SU-DHL-6 (cell line): ENCODE results near the gene NRF1.
"Not testable (repeated sequence)": the region's sequence is repeated elsewhere in the genome, so short reads cannot be mapped to it uniquely, and the experiment has no call there.

ENCODE experiments used
- H2AFZ ChIP-seq: fragments of 200-600 bp; sonication (generic); 2 replicates; pipeline ENCODE4 v1.6.1; 2014; ENCODE audit warnings: low read depth, mild to moderate bottlenecking, moderate library complexity, mixed read lengths, antibody characterized with exemption, low read length; ENCODE audit not compliant: severe bottlenecking
- H3F3A ChIP-seq: fragments of 200-600 bp; shearing (Covaris generic); 2 replicates; pipeline ENCODE4 v1.6.0; 2016; ENCODE audit warnings: antibody characterized with exemption, mild to moderate bottlenecking; ENCODE audit not compliant: insufficient read depth
- H3K27ac ChIP-seq: fragments of 200-600 bp; sonication (generic); 2 replicates; pipeline ENCODE4 v1.5.1; 2016; ENCODE audit warnings: low read depth, mild to moderate bottlenecking, low read length, moderate library complexity, mixed read lengths
- H3K27me3 ChIP-seq: fragments of 200-600 bp; sonication (generic), shearing (Covaris generic); 2 replicates; pipeline ENCODE4 v1.6.0; 2014; ENCODE audit warnings: mild to moderate bottlenecking, low read length
- H3K36me3 ChIP-seq: fragments of 200-600 bp; sonication (generic); 2 replicates; pipeline ENCODE4 v1.6.1; 2014; ENCODE audit warnings: mild to moderate bottlenecking, low read length, mixed read lengths
- H3K4me2 ChIP-seq: fragments of 300-600, 200-600 bp; shearing (Covaris generic), sonication (generic); 2 replicates; pipeline ENCODE4 v1.6.0; 2014; ENCODE audit warnings: low read length, low read depth, mild to moderate bottlenecking; ENCODE audit not compliant: poor library complexity, severe bottlenecking
- H3K4me3 ChIP-seq: fragments of 200-600 bp; sonication (generic); 2 replicates; pipeline ENCODE4 v1.5.1; 2014; ENCODE audit warnings: antibody characterized with exemption, low read length, mild to moderate bottlenecking, mixed read lengths; ENCODE audit not compliant: insufficient read depth, poor library complexity, severe bottlenecking
- H3K79me2 ChIP-seq: fragments of 200-600 bp; sonication (generic); 2 replicates; pipeline ENCODE4 v1.6.1; 2014; ENCODE audit warnings: mild to moderate bottlenecking, low read length, moderate library complexity; ENCODE audit not compliant: insufficient read depth
- H3K9ac ChIP-seq: fragments of 200-600 bp; sonication (generic); 2 replicates; pipeline ENCODE4 v1.7.0; 2014; ENCODE audit warnings: mild to moderate bottlenecking, low read length
- H3K9me2 ChIP-seq: fragments of 200-600 bp; sonication (generic); replicated peaks from 2 replicates; pipeline ENCODE4 v1.6.1; 2014; ENCODE audit warnings: low read length; ENCODE audit not compliant: insufficient read depth
- H3K9me3 ChIP-seq: fragments of 200-600 bp; sonication (generic); 2 replicates; pipeline ENCODE4 v1.6.1; 2014; ENCODE audit warnings: low read length, mixed read lengths; ENCODE audit not compliant: insufficient read depth
- H4K20me1 ChIP-seq: fragments of 200-600 bp; sonication (generic); 2 replicates; pipeline ENCODE4 v1.6.1; 2014; ENCODE audit warnings: low read depth, mild to moderate bottlenecking, antibody characterized with exemption, low read length, moderate library complexity, mixed read lengths
- EZH2phosphoT487 ChIP-seq: fragments of 200-600 bp; sonication (generic), shearing (Covaris generic); conservative IDR thresholded peaks from 2 replicates; pipeline ENCODE4 v1.6.1; 2018; ENCODE audit warnings: mild to moderate bottlenecking, antibody characterized with exemption, low read length, moderate library complexity, mixed read lengths
- TF ChIP-seq, protein P1 (sequence below): fragments of 200-600 bp; sonication (generic); IDR thresholded peaks from one replicate; pipeline ENCODE4 v1.5.1; 2017; ENCODE audit warnings: antibody characterized with exemption, mild to moderate bottlenecking, low read length, moderate library complexity; ENCODE audit not compliant: insufficient read depth, poor library complexity, severe bottlenecking

The NRF1 gene

DNA sequence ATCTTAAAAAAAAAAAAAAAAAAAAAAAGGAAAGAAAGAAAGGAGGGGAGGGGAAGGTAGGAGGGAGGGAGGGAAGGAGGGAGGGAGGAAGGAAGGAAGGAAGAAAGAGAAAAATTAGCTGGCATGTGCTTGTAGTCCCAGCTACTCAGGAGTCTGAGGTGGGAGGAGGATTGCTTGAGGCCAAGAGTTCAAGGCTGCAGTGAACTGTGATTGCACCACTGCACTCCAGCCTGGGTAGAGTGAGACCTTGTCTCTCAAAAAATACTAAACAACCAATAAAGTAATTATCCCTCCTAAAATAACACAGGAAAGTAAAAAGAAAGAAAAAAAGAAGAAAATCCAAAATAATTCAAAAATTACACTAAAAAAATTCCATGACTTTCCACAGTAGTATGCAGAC, 13.8 kb upstream of the NRF1 start:
- no peaks in the 10 kb centered on the region for H3K79me2 ChIP-seq
- no peaks in the 10 kb centered on the region for H3K9me2 ChIP-seq

GRCh38 chr7:129599174-129599573, 12.3 kb upstream of the NRF1 start:
- H3K9me2 ChIP-seq: no peaks in the 10 kb centered on the region
- no peak overlapping the region for H3K4me2 ChIP-seq
- H3K79me2 ChIP-seq: no peaks in the 10 kb centered on the region
- H2AFZ ChIP-seq: no peak overlapping the region
- H3K27ac ChIP-seq: no peak overlapping the region
- H4K20me1 ChIP-seq: no peaks in the 10 kb centered on the region
- H3K4me3 ChIP-seq: no peak overlapping the region
- no peaks in the 10 kb centered on the region for H3K36me3 ChIP-seq
- no peaks in the 10 kb centered on the region for H3K9me3 ChIP-seq
- H3K9ac ChIP-seq: no peak overlapping the region
- H3F3A ChIP-seq: no peaks in the 10 kb centered on the region
- TF ChIP-seq, protein P1, sequence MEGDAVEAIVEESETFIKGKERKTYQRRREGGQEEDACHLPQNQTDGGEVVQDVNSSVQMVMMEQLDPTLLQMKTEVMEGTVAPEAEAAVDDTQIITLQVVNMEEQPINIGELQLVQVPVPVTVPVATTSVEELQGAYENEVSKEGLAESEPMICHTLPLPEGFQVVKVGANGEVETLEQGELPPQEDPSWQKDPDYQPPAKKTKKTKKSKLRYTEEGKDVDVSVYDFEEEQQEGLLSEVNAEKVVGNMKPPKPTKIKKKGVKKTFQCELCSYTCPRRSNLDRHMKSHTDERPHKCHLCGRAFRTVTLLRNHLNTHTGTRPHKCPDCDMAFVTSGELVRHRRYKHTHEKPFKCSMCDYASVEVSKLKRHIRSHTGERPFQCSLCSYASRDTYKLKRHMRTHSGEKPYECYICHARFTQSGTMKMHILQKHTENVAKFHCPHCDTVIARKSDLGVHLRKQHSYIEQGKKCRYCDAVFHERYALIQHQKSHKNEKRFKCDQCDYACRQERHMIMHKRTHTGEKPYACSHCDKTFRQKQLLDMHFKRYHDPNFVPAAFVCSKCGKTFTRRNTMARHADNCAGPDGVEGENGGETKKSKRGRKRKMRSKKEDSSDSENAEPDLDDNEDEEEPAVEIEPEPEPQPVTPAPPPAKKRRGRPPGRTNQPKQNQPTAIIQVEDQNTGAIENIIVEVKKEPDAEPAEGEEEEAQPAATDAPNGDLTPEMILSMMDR: no peak
- TF ChIP-seq EZH2phosphoT487: no peak
- no peaks in the 10 kb centered on the region for H3K27me3 ChIP-seq

More for the DNA sequence above, 13.8 kb upstream of the NRF1 start:
- Histone ChIP-seq H3K9ac (no peak overlapping the region), H4K20me1 (no peaks in the 10 kb centered on the region), H3K36me3 (no peaks in the 10 kb centered on the region), H3K4me3 (no peak overlapping the region), H3K27ac (no peak overlapping the region), H3F3A (no peaks in the 10 kb centered on the region), H3K9me3 (no peaks in the 10 kb centered on the region), H3K4me2 (no peak overlapping the region), H2AFZ (no peak overlapping the region), H3K27me3 (no peaks in the 10 kb centered on the region)
- TF ChIP-seq EZH2phosphoT487: no peak
- TF ChIP-seq, protein P1: no peak

DNA sequence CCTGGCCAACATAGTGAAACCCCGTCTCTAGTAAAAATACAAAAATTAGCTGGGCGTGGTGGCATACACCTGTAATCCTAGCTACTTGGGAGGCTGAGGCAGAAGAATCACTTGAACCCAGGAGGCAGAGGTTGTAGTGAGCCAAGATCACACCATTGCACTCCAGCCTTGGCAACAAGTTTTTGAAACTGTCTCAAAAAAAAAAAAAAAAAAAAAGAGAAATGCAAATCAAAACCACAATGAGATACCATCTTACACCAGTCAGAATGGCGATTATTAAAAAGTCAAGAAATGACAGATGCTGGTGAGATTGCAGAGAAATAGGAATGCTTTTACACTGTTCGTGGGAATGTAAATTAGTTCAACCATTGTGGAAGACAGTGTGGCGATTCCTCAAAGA, 7.9 kb upstream of the NRF1 start:
- not testable (repeated sequence) for H2AFZ ChIP-seq, H3K9me2 ChIP-seq, H3K9me3 ChIP-seq, H3K4me2 ChIP-seq, H3K27me3 ChIP-seq, H3K27ac ChIP-seq, H3K79me2 ChIP-seq, H3K36me3 ChIP-seq, H3K4me3 ChIP-seq, H3F3A ChIP-seq, H3K9ac ChIP-seq, H4K20me1 ChIP-seq

GRCh38 chr7:129604021-129604420, 7.5 kb upstream of the NRF1 start:
- H4K20me1 ChIP-seq, H3K27me3 ChIP-seq, H3K27ac ChIP-seq, H3K4me2 ChIP-seq, H3K9ac ChIP-seq, H3F3A ChIP-seq, H2AFZ ChIP-seq, H3K9me2 ChIP-seq, H3K4me3 ChIP-seq, H3K36me3 ChIP-seq, H3K9me3 ChIP-seq, H3K79me2 ChIP-seq: not testable (repeated sequence)
